ENCODE measurements around the gene RNF169. TPM values are rescaled to one million over a fixed set of nuclear protein-coding genes. Genes with fewer than 3 reads are reported as not detected.
"Not testable (repeated sequence)": the region's sequence is repeated elsewhere in the genome, so short reads cannot be mapped to it uniquely, and the experiment has no call there.

Gene RNF169
- polyA plus RNA-seq, 3 donors, result 2.2 to 3.4 (median 2.9) TPM

DNA sequence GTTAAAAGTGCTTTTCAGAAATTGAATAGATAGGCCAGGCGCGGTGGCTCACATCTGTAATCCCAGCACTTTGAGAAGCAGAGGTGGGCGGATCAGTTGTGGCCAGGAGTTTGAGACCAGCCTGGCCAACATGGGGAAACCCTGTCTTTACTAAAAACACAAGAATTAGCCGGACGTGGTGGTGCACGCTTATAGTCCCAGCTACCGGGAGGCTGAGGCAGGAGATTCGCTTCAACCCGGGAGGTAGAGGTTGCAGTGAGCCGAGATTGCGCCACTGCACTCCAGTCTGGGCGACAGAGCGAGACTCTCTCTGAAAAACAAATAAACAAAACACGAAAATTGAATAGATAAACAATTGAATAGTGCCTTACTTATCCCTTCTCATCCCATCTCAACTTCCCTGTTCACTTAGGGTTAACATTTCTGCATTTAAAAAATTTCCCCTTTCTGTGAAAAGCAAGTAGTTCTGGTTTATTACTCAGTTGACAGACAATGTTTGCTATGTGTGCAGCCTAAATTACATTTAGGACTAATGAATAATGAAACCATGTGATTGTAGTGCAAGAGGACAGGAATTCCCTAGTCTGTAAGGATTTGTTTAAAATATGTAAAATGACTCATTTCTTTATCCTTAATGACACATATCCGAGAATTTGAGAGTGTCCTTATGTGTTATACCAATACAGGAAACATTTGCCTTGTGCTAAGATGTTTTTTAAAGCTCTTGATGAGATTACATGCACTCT lies 6.0 kb downstream of the RNF169 start:
- no peak overlapping the region for H3K27ac ChIP-seq (ENCODE audit: low read depth, low read length)
- WGBS, 3 donors, result 80 to 81% (median 81%) methylated on average over 15 of the region's 15 CpGs

DNA sequence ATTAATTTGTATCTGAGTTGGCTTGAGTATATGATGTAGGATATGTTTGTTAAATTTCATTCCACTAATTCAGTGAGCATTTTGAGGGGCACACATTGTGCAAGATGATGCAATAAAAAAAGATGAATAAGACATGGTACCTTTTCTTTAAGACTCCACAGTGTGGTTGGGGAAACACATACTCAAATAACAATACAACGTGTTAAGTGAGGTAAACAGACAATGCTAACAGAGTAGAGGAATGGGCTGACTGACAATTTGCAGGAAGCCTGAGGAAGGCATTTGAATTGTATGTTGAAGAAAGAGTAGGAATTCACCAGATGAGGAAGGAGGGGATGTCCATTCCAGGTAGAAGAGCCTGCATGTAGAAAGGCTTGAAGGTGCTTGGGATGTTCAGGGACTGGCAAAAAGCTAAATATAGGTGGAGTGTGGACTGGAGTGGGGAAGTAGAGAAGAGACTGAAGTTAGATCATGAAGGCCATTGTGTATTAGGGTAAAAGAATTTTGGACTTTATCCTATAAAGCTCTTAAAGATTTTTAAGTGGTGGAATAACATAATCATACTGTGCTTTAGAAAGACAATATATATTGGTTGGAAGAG lies 6.8 kb downstream of the RNF169 start:
- no peak overlapping the region for H3K27ac ChIP-seq (ENCODE audit: low read depth, low read length)
- WGBS, 3 donors, result 27 to 66% (median 57%) methylated on average over 1 of the region's 1 CpG

DNA sequence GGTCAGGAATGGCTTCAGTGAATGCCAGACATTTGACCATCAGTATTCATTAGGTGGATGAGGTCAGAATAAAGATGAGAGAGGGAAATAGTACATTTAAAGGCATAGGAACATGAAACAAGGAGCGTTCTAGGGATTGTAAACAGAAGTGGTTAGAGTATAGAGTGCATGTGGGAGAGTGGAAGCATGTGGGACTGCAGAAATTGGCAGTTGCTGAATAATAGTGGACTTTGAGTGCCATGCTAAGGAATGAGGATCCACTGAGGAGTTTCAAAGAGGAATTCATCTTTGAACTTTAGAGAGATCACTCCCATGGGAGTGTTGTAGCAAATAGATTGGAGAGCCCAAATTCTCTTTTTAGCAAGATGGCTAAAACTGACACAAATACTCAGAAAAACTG lies 7.9 kb downstream of the RNF169 start:
- 85 to 95% (median 93%) methylated on average over 1 of the region's 1 CpG for WGBS, 3 donors
- no peak overlapping the region for H3K27ac ChIP-seq (ENCODE audit: low read depth, low read length)

DNA sequence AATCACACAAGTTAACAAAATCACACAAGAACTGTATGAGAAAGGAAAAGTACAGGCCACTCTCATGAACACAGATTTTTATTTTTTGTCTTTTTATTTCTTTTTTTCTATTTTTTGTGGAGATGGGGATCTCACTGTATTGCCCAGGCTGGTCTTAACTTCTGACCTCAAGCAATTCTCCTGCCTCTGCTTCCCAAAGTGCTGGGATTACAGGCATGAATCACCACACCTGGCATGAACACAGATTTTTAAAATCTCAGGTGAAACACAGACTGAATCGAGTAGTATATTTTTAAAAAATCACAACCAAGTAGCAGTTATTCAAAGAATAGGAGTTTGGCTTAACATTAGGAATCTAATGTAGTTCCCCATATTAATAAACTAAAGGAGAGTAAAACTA lies 18.3 kb downstream of the RNF169 start:
- 86 to 100% (median 97%) methylated on average over 1 of the region's 1 CpG for WGBS, 3 donors
- no peak overlapping the region for H3K27ac ChIP-seq (ENCODE audit: low read depth, low read length)

DNA sequence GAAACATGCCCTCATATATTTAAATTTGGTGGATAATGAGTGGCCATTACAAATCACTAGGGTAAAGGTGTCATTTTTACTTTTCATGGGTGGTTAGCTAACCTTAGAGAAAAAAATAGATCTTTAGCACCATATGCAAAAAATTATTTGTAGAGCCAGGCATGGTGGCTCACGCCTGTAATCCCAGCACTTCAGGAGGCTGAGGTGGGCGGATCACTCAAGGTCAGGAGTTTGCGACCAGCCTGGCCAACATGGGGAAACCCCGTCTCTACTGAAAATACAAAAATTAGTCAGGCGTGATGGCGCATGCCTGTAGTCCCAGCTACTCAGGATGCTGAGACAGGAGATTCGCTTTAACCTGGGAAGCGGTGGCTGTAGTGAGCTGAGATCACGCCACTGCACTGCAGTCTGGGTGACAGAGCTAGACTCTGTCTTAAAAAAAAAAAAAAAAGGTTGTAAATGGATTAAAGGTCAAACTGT lies 19.6 kb downstream of the RNF169 start:
- not testable (repeated sequence) for H3K27ac ChIP-seq (ENCODE audit: low read depth, low read length)
- 89 to 94% (median 91%) methylated on average over 9 of the region's 9 CpGs for WGBS, 3 donors

DNA sequence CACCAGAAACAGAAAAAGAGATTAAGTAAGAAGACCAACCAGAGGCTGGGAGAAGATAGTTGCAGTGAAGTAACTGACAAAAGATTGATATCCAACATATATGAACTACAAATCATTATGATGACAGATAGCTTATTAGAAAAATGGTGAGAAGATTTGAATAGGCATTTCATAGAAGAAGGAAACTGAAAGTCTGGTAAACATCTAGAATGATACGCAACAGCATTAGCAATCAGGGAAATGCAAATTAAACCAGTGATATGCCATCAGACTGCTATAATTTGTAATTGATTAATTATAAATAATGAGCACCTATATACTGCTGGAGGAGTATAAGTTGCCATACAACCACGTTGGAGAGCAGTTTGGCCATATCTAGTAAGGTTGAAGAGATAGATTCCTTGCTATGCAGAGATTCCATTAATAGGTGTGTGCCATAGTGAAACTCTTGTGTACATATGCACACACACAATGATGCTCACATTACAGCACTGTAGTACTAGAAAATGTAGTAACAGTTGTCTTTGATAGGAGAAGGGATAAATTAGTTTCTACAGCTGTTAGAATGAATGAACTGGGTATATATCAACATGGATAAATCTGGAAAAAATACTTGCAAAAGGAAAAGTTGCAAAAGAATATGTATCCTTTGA lies 20.5 kb downstream of the RNF169 start:
- H3K27ac ChIP-seq (ENCODE audit: low read depth, low read length), result no peak overlapping the region
- WGBS, 3 donors, result 83 to 87% (median 85%) methylated on average over 2 of the region's 2 CpGs

DNA sequence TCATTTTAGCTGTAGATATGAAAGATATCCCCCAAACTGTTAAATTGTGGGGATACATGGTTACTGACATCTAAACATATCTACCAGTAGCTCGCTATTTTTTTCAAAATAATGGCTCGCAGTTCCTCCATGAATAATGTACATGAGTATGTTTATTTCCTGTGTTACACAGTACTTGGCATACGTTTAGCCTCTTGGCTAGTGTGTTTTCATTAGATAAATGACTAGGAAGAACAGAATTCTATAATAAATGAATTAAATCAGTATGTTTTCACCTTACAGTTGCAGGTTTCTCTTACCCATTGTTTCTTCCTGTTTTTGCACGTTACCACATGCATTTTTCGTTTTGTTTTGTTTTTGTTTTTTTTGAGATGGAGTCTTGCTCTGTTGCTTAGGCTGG lies 21.8 kb downstream of the RNF169 start:
- WGBS, 3 donors, result 41 to 78% (median 53%) methylated on average over 5 of the region's 5 CpGs
- H3K27ac ChIP-seq (ENCODE audit: low read depth, low read length), result no peak overlapping the region

DNA sequence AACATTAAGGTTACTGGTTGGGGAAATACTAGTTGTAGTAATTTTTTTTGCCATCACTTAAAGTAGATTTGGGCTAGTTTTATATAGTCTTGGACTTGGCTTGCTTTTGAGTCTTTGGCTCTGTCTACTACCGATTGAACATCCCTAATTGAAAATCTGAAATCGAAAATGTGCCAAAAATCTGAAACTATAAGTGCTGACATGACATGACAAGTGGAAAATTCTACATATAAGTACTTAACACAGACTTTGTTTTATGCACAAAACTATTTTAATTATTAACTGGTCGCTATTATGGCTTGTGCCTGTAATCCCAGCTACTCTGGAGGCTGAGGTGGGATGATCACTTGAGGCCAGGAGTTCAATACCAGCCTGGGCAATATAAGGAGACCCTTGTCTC lies 22.5 kb downstream of the RNF169 start:
- 92 to 97% (median 96%) methylated on average over 3 of the region's 3 CpGs for WGBS, 3 donors
- H3K27ac ChIP-seq (ENCODE audit: low read depth, low read length), result no peak overlapping the region

DNA sequence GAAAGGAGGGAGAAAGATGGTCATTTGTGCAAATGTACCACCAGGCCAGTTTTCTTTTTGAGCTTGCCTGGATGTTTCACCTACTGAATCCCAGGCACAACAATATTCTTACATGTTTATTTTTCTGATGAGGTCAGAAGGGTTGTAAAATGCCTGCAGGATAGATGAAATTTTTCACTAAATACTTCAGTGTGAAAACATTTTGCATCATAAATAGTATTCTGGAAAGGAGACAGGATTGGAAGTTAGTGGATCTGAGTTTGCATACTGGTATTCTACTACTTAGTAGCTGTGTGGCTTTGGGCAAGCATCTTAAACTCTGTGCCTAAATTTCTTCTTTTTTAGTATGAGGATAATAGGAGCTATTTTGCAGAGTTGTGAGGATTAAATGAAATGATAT lies 24.8 kb downstream of the RNF169 start:
- no peak overlapping the region for H3K27ac ChIP-seq (ENCODE audit: low read depth, low read length)

DNA sequence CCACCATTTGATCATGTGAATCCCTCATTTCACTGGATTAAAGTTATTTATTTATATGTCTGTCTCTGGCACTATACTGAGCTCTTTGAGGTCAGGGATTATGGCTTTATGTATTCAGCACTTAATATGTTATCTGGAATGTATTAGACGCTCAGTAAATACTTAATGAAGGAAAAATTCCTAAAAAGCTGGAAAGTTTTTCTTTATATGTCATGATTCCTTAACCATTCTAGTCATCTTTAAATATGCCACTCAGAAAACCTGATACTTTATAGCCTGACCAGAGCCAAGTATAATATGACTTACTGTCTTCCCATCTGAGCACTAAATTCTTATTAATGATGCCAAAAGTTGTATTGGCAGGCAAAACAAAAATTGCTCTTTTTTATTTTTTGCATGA lies 27.1 kb downstream of the RNF169 start:
- 54 to 95% (median 92%) methylated on average over 1 of the region's 1 CpG for WGBS, 3 donors
- no peak overlapping the region for H3K27ac ChIP-seq (ENCODE audit: low read depth, low read length)

DNA sequence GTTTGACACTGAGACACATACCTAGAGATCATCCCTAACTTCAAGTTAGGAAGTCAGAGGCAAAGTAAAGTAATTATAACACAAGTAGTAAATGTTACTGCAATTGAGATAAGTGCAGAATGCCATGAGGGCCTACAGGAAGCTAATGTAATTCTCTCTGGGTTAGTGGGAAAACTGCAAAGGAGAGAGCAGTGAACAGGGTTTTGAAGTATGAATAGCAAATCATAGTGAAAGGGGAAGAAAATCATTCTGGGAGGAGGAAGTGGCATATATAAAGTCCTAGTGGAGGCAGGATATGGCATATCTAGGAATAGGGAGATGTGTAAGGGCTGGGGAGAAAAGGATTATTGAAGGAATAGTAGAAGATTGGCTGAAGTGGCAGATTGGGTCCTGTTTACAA lies 27.9 kb downstream of the RNF169 start:
- no peak overlapping the region for H3K27ac ChIP-seq (ENCODE audit: low read depth, low read length)

DNA sequence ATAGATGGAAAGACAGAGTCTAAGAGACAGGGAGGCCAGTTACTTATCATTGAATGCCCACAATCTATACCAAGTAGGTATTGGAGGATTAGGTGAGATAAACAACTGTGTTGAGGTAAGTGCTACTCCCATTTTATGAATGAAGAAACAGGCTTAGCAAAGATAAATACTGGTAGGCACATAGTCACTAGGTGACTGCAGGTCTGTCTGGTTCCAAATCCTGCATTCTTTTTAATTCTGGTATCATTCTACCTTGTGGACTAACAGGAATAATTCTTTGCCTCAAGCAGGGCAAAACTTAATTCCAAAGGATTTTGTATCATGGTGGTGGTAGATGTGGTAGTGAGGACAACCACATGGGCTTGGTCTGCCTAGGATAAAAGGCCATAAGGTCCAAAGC lies 28.4 kb downstream of the RNF169 start:
- no peak overlapping the region for H3K27ac ChIP-seq (ENCODE audit: low read depth, low read length)

DNA sequence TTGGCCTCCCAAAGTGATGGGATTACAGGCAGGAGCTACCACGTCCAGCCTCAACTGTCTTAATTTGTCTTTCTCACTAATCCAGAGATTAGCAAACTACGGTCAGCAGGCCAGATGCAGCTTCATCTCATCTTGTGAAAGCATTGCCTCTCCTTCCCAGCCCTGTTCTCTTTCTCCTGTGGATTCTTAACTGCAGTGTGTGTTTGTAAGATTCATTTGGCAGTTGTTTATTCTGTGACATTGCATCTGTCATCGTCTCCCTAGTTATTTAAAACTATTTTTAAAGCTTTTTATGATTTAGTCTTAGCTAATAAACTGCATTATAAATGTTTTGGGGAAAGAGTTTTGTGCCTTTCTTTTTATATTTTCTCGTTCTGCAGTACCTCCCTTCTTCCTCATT lies 29.2 kb downstream of the RNF169 start:
- 59 to 75% (median 64%) methylated on average over 4 of the region's 4 CpGs for WGBS, 3 donors
- no peak overlapping the region for H3K27ac ChIP-seq (ENCODE audit: low read depth, low read length)

DNA sequence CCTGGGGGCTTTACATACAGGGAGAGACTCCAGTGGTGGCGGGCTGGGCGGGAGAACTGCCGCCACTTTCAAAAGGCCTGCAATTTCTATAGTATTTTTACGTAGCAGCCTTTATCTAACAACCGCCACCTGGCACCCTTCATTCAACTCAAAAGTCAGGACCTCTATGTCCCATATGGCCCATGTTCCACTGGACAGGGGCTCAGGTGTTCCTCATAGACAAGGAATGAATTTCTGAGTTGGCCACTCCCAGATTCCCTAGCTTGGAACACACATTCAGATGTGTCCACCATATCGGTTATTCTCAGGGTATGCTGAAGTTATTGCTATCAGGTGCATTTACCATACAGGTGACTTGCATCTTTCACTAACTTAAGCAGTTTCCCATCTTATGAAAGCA lies 29.9 kb downstream of the RNF169 start:
- WGBS, 3 donors, result 95 to 99% (median 98%) methylated on average over 6 of the region's 6 CpGs
- H3K27ac ChIP-seq (ENCODE audit: low read depth, low read length), result no peak overlapping the region

DNA sequence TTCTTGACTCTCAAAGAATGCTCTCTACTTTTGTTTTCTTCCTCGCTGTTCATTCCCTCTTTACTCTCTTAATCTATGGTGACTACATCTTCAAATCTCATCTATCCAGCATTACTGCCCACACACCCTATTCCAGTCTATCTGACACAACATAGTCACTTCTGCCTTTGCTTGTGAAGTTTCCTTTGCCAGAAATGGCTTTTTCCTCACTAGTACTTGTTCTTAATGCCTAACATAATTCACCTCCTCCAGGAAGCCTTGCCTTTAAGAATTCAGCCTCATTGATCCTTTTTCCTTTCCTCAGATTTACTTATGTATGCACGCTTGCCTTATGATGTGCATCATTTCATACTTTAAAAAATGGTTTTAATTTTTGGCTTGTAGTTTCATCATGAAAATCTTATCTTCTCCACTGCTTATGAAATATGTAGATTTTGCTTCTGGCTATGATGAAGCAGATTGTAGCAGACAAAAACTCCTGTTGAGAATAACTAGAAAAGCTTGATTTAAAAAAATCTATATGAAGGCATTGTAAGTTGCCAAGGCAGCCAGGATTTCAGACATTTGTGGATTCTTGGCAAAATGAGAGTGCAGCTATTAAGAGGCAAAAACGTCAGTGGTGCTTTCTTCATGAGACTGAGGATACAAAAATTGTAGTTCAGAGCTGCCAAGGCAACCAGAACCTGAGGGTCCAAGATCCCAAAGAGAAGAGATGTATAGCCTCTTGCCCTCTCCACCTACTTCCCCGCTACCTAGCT lies 31.8 kb downstream of the RNF169 start:
- no peak overlapping the region for H3K27ac ChIP-seq (ENCODE audit: low read depth, low read length)
- 77 to 89% (median 85%) methylated on average over 4 of the region's 4 CpGs for WGBS, 3 donors

DNA sequence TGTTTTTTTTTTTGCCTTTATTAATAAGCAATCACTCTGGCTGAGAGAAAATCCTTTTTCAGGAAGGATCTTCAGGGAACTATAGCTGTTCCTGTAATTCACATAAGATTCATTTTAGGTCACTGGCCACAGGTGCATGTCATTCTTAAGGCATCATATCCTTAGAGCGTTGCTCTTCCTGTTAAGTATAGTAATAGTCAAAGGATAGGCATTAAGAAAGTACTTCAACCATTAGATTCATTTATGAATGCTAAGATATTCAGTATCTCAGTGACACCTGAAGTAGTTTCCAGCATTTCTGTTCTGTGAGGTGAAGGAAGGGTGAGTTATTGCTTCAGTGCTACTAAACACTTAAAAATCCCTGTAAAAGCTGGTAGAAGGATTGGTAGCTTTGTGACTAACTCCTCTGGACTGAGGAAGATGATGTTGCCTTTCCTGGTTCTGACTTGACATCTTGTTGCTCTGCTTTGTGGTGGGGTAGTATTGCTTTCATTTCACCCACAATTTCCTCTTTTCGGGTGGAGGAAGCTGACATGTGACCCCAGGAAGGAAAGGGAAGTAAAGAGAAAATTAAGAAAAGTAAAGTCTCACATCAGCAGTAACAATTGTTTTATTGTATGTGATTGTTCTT lies 34.7 kb downstream of the RNF169 start:
- 32 to 76% (median 43%) methylated on average over 2 of the region's 2 CpGs for WGBS, 3 donors
- no peak overlapping the region for H3K27ac ChIP-seq (ENCODE audit: low read depth, low read length)

DNA sequence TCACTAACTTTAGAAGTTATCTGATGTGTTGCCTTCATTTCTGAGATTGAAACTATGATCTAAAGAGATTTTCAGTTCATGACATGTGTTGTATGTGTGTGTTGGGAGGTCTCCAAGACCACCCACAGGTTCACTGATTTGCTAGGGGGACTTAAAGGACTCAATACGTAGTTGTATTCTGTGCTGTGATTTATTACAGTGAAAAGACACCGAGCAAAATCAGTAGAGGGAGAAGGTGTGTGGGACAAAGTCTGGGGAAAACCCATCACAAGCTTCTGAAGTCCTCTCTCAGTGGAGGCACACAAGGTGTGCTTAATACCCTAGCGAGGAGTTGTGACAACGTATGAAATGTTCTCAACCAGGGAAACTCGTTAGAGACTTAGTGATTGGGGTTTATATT lies 35.6 kb downstream of the RNF169 start:
- 69 to 79% (median 70%) methylated on average over 5 of the region's 5 CpGs for WGBS, 3 donors
- H3K27ac ChIP-seq (ENCODE audit: low read depth, low read length), result no peak overlapping the region

DNA sequence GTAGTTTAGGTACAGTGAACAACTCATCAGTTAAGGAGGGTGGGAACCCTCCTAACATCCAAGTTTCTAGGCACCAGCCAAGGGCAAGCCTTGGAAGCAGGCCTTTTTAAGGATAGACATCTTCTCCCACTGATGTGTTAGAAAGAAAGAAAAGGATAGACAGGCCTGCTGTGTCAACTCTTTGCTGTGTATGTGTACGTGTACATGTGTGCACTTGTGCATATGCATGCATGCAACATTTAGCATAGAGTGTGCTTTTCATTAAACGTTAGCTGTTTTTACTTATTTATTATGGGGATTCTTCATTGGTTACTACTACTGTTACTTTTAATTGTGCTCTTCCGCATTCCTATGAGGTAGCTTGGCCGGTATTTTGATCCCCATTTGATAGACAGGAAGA lies 36.1 kb downstream of the RNF169 start:
- no peak overlapping the region for H3K27ac ChIP-seq (ENCODE audit: low read depth, low read length)
- 67 to 95% (median 95%) methylated on average over 4 of the region's 4 CpGs for WGBS, 3 donors

DNA sequence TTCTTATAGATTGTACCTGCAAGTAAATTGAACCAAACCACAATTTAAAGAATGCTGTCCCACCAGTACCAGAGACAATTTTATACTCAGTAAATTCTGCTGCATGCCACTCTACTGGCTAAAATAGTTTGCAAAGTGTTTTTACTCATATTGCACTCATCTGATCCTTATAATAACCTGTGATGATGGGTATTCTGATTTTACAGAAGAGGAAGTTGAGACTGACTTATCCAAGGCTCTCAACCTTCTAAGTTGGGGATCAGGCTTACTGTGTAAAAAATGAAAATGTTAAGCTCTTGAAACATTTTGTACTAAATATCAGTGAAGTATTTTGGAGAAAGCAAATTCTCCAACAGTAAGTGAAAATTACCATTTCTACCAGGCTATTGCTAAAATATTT lies 37.9 kb downstream of the RNF169 start:
- no peak overlapping the region for H3K27ac ChIP-seq (ENCODE audit: low read depth, low read length)

All from adipose tissue (tissue), 3 donors.